ENCODE data around the gene NAB2.

The NAB2 gene

DNA sequence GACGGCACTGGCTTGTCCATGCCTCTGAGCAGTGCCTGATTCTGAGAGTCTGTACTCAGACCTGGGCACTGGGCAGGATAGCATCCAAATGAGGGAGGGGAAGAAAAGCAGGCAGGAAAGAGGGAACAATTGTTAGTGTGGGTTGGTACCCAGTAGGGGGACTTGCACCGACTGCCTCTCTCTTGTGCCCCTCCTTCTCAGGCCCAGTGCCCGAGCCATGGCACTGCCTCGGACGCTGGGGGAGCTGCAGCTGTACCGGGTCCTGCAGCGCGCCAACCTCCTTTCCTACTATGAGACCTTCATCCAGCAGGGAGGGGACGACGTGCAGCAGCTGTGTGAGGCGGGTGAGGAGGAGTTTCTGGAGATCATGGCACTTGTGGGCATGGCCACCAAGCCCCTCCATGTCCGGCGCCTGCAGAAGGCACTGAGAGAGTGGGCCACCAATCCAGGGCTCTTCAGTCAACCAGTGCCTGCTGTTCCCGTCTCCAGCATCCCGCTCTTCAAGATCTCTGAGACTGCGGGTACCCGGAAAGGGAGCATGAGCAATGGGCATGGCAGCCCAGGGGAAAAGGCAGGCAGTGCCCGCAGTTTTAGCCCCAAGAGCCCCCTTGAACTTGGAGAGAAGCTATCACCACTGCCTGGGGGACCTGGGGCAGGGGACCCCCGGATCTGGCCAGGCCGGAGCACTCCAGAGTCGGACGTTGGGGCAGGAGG lies 2.2 kb downstream of the NAB2 start (continued):
- TF ChIP-seq, protein P1, sequence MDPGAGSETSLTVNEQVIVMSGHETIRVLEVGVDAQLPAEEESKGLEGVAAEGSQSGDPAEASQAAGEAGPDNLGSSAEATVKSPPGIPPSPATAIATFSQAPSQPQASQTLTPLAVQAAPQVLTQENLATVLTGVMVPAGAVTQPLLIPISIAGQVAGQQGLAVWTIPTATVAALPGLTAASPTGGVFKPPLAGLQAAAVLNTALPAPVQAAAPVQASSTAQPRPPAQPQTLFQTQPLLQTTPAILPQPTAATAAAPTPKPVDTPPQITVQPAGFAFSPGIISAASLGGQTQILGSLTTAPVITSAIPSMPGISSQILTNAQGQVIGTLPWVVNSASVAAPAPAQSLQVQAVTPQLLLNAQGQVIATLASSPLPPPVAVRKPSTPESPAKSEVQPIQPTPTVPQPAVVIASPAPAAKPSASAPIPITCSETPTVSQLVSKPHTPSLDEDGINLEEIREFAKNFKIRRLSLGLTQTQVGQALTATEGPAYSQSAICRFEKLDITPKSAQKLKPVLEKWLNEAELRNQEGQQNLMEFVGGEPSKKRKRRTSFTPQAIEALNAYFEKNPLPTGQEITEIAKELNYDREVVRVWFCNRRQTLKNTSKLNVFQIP (CRISPR knock-in tag; IDR thresholded peaks at IDR 0.05; ENCODE audit: borderline replicate concordance, low read depth): no peak
- no peak for TF ChIP-seq BACH2 (CRISPR knock-in tag; IDR thresholded peaks at IDR 0.05; ENCODE audit: borderline replicate concordance)

GRCh38 chr12:57091638-57092528 lies 3.0 kb downstream of the NAB2 start:
- ATAC-seq: no peak
- TF ChIP-seq ESRRG (CRISPR knock-in tag; IDR thresholded peaks at IDR 0.05) (no peak), ZNF565 (CRISPR knock-in tag; conservative IDR thresholded peaks at IDR 0.05; ENCODE audit: low read depth) (no peak), CSRNP3 (CRISPR knock-in tag; IDR thresholded peaks at IDR 0.05) (no peak), ARNTL (CRISPR knock-in tag; IDR thresholded peaks at IDR 0.05; ENCODE audit: borderline replicate concordance, low read depth) (no peak), BACH2 (CRISPR knock-in tag; IDR thresholded peaks at IDR 0.05; ENCODE audit: borderline replicate concordance) (no peak), PPARA (CRISPR knock-in tag; IDR thresholded peaks at IDR 0.05; ENCODE audit: borderline replicate concordance) (no peak), ZNF70 (CRISPR knock-in tag; IDR thresholded peaks at IDR 0.05) (no peak), ISL1 (CRISPR knock-in tag; IDR thresholded peaks at IDR 0.05) (no peak), ZFP30 (CRISPR knock-in tag; IDR thresholded peaks at IDR 0.05) (no peak)

DNA sequence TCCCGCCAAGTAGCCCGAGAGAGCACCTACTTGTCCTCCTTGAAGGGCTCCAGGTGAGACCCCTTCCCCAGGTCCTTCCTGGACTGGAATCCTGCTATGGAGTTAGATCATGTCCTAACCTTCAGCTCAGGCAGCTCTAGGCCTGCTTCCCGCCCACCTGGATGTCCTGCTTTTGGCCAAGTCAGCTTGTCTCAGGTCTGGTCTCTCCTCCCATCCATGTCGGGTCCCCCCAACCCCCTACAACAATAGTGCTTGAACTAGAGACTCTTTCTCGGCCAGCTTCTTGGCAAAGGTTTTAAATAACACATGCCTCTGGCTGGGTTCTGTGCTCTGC lies 3.6 kb downstream of the NAB2 start:
- TF ChIP-seq CSDC2 (CRISPR knock-in tag; IDR thresholded peaks at IDR 0.05): no peak
- TF ChIP-seq, protein P2, sequence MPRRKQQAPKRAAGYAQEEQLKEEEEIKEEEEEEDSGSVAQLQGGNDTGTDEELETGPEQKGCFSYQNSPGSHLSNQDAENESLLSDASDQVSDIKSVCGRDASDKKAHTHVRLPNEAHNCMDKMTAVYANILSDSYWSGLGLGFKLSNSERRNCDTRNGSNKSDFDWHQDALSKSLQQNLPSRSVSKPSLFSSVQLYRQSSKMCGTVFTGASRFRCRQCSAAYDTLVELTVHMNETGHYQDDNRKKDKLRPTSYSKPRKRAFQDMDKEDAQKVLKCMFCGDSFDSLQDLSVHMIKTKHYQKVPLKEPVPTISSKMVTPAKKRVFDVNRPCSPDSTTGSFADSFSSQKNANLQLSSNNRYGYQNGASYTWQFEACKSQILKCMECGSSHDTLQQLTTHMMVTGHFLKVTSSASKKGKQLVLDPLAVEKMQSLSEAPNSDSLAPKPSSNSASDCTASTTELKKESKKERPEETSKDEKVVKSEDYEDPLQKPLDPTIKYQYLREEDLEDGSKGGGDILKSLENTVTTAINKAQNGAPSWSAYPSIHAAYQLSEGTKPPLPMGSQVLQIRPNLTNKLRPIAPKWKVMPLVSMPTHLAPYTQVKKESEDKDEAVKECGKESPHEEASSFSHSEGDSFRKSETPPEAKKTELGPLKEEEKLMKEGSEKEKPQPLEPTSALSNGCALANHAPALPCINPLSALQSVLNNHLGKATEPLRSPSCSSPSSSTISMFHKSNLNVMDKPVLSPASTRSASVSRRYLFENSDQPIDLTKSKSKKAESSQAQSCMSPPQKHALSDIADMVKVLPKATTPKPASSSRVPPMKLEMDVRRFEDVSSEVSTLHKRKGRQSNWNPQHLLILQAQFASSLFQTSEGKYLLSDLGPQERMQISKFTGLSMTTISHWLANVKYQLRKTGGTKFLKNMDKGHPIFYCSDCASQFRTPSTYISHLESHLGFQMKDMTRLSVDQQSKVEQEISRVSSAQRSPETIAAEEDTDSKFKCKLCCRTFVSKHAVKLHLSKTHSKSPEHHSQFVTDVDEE (CRISPR knock-in tag; IDR thresholded peaks at IDR 0.05): no peak
- no peak for TF ChIP-seq GLIS3 (CRISPR knock-in tag; IDR thresholded peaks at IDR 0.05)
- TF ChIP-seq BACH2 (CRISPR knock-in tag; IDR thresholded peaks at IDR 0.05; ENCODE audit: borderline replicate concordance): no peak
- TF ChIP-seq CSRNP3 (CRISPR knock-in tag; IDR thresholded peaks at IDR 0.05): no peak
- no peak for TF ChIP-seq PPARA (CRISPR knock-in tag; IDR thresholded peaks at IDR 0.05; ENCODE audit: borderline replicate concordance)
- TF ChIP-seq ZNF8 (CRISPR knock-in tag; IDR thresholded peaks at IDR 0.05): no peak
- no peak for TF ChIP-seq SNAI2 (CRISPR knock-in tag; IDR thresholded peaks at IDR 0.05)
- TF ChIP-seq PATZ1 (CRISPR knock-in tag; IDR thresholded peaks at IDR 0.05; ENCODE audit: borderline replicate concordance): no peak
- no peak for TF ChIP-seq RARB (CRISPR knock-in tag; IDR thresholded peaks at IDR 0.05)
- no peak for ATAC-seq

Data from SK-N-SH treated with all-trans-retinoic acid at 6 μM for 48 hours (cell line).